ENCODE measurements around the gene RAE1. TPM values are rescaled to one million over a fixed set of nuclear protein-coding genes. Genes with fewer than 3 reads are reported as not detected.

The RAE1 gene
- total RNA-seq, 1 experiment from 2014 or later, result 53.1 TPM

- no peak overlapping the region for H2BK15ac ChIP-seq (ENCODE audit: low read depth, low read length)
- no peak overlapping the region for H3K4ac ChIP-seq (ENCODE audit: low read depth, low read length)
- H3K4me2 ChIP-seq (ENCODE audit: insufficient read depth, insufficient read length, low read length), result no peak overlapping the region
- H3K14ac ChIP-seq (ENCODE audit: insufficient read depth, low read length), result no peak overlapping the region
- H3K23ac ChIP-seq (ENCODE audit: insufficient read length, low read depth, low read length), result no peak overlapping the region
- H2BK5ac ChIP-seq (ENCODE audit: insufficient read length, low read length), result no peak overlapping the region
- H3K18ac ChIP-seq (ENCODE audit: insufficient read length, low read depth, low read length), result no peak overlapping the region
- no peak overlapping the region for H4K5ac ChIP-seq (ENCODE audit: insufficient read length, low read depth, low read length)
- H3K9me3 ChIP-seq (ENCODE audit: control insufficient read depth, low read depth, low read length), result no peaks in the 10 kb centered on the region
- no peaks in the 10 kb centered on the region for H3K9me3 Mint-ChIP-seq
- peaks cover 2% of the 10 kb centered on the region for H3K27me3 Mint-ChIP-seq (ENCODE audit: low read depth)
- H3K27ac Mint-ChIP-seq, result peak overlapping the region; percentile 73 to 93 (median 86); a peak in 5 of 7 replicates
- H3K79me2 ChIP-seq (ENCODE audit: insufficient read depth, low read length), result no peaks in the 10 kb centered on the region
- H3T11ph ChIP-seq (ENCODE audit: low read length), result no peak overlapping the region
- DNase-seq, result no peak
- no peak overlapping the region for H2AK5ac ChIP-seq (ENCODE audit: insufficient read length, low read length)
- no peaks in the 10 kb centered on the region for H3K23me2 ChIP-seq (ENCODE audit: insufficient read length, low read depth, low read length, poor library complexity, severe bottlenecking)
- H2BK12ac ChIP-seq (ENCODE audit: insufficient read length, low read depth, low read length), result no peak overlapping the region
- no peak overlapping the region for H3K4me3 Mint-ChIP-seq
- H4K8ac ChIP-seq (replicated peaks; ENCODE audit: insufficient read length, low read depth, low read length), result no peak overlapping the region
- no peak overlapping the region for H3K27ac ChIP-seq (ENCODE audit: insufficient read length, low read depth, low read length)
- no peaks in the 10 kb centered on the region for H3K27me3 ChIP-seq (ENCODE audit: insufficient read depth, low read length)
- H3K56ac ChIP-seq (ENCODE audit: insufficient read length, low read depth, low read length), result no peak overlapping the region
- H3K36me3 Mint-ChIP-seq (ENCODE audit: insufficient read depth in 1 of 3, low read depth in 3 of 3), result peaks cover 12 to 30% (median 27%) of the 10 kb centered on the region in 3 experiments
- H4K20me1 ChIP-seq (ENCODE audit: control insufficient read depth, insufficient read depth, insufficient read length), result no peaks in the 10 kb centered on the region
- no peak overlapping the region for H3K9ac ChIP-seq (ENCODE audit: extremely low read depth, insufficient read length, low read length)
- H3K79me1 ChIP-seq (ENCODE audit: insufficient read depth, low read depth, low read length, poor library complexity, severe bottlenecking), result no peaks in the 10 kb centered on the region
- H2BK120ac ChIP-seq (ENCODE audit: low read depth, low read length, poor library complexity, severe bottlenecking), result no peak overlapping the region
- TF ChIP-seq CTCF (conservative IDR thresholded peaks at IDR 0.05), result no peak
- no peak overlapping the region for H2AFZ ChIP-seq (ENCODE audit: low read length)
- H3K4me1 Mint-ChIP-seq, result peaks cover 3 to 8% of the 10 kb centered on the region in 2 experiments; a peak in 1 of 4 replicates
- WGBS (ENCODE audit: extremely low coverage, insufficient read length, low lambda C conversion rate), result no CpG with 5 or more reads among the region's 14 CpGs
- H4K91ac ChIP-seq (ENCODE audit: insufficient read length, low read depth, low read length), result no peak overlapping the region
- H2BK20ac ChIP-seq (ENCODE audit: low read depth, low read length, poor library complexity, severe bottlenecking), result no peak overlapping the region
- H3K4me1 ChIP-seq (ENCODE audit: insufficient read depth, low read length), result no peaks in the 10 kb centered on the region
Observed at GRCh38 chr20:57409672-57410397, 58.8 kb downstream of the RAE1 start.
